HEK293 (cell line): ENCODE data around the gene C6orf136.

Experiments used
- EGR2 ChIP-seq: fragments of 450-650 bp; formaldehyde crosslinking; IDR thresholded peaks from 2 replicates; pipeline ENCODE4 v1.5.1; 2016; ENCODE audit warnings: low read depth, missing biosample characterization, missing genetic modification characterization
- GLI2 ChIP-seq: fragments of 450-650 bp; formaldehyde crosslinking; IDR thresholded peaks from 2 replicates; pipeline ENCODE4; 2017; ENCODE audit warnings: missing biosample characterization, missing genetic modification characterization, low read depth, borderline replicate concordance
- KLF17 ChIP-seq: fragments of 450-650 bp; formaldehyde crosslinking; IDR thresholded peaks from 2 replicates; pipeline ENCODE4 v1.5.1; 2016; ENCODE audit warnings: missing biosample characterization, missing genetic modification characterization
- KLF8 ChIP-seq: fragments of 450-650 bp; formaldehyde crosslinking; IDR thresholded peaks from 2 replicates; pipeline ENCODE4 v1.5.1; 2016; ENCODE audit warnings: missing biosample characterization, missing genetic modification characterization
- MZF1 ChIP-seq: fragments of 450-650 bp; formaldehyde crosslinking; IDR thresholded peaks from 2 replicates; pipeline ENCODE4 v1.5.1; 2017; ENCODE audit warnings: missing biosample characterization, missing genetic modification characterization, borderline replicate concordance
- PRDM10 ChIP-seq: fragments of 450-650 bp; formaldehyde crosslinking; IDR thresholded peaks from 2 replicates; pipeline ENCODE4 v1.5.1; 2016; ENCODE audit warnings: missing biosample characterization, missing genetic modification characterization
- PRDM6 ChIP-seq: fragments of 450-650 bp; formaldehyde crosslinking; IDR thresholded peaks from 2 replicates; pipeline ENCODE4 v1.5.1; 2017; ENCODE audit warnings: missing biosample characterization, missing genetic modification characterization
- YY1 ChIP-seq: fragments of 450-650 bp; formaldehyde crosslinking; IDR thresholded peaks from 2 replicates; pipeline ENCODE4 v1.5.1; 2018; ENCODE audit warnings: missing biosample characterization, missing genetic modification characterization
- ZBTB20 ChIP-seq: fragments of 450-650 bp; formaldehyde crosslinking; IDR thresholded peaks from 2 replicates; pipeline ENCODE4 v1.5.1; 2016; ENCODE audit warnings: missing biosample characterization, missing genetic modification characterization
- ZNF10 ChIP-seq: fragments of 450-650 bp; formaldehyde crosslinking; IDR thresholded peaks from 2 replicates; pipeline ENCODE4 v1.5.1; 2017; ENCODE audit warnings: missing biosample characterization, missing genetic modification characterization
- ZNF146 ChIP-seq: fragments of 450-650 bp; formaldehyde crosslinking; IDR thresholded peaks from 2 replicates; pipeline ENCODE4 v1.5.1; 2016; ENCODE audit warnings: missing biosample characterization, missing genetic modification characterization
- ZNF157 ChIP-seq: fragments of 450-650 bp; formaldehyde crosslinking; IDR thresholded peaks from 2 replicates; pipeline ENCODE4 v1.5.1; 2016; ENCODE audit warnings: missing biosample characterization, missing genetic modification characterization
- ZNF214 ChIP-seq: fragments of 450-650 bp; formaldehyde crosslinking; IDR thresholded peaks from 2 replicates; pipeline ENCODE4 v1.5.1; 2017; ENCODE audit warnings: missing biosample characterization, mild to moderate bottlenecking, missing genetic modification characterization, borderline replicate concordance
- ZNF280D ChIP-seq: fragments of 450-650 bp; formaldehyde crosslinking; IDR thresholded peaks from 2 replicates; pipeline ENCODE4 v1.5.1; 2016; ENCODE audit warnings: missing biosample characterization, missing genetic modification characterization
- ZNF341 ChIP-seq: fragments of 450-650 bp; formaldehyde crosslinking; IDR thresholded peaks from 2 replicates; pipeline ENCODE4; 2016; ENCODE audit warnings: low read depth, missing biosample characterization, missing genetic modification characterization
- ZNF366 ChIP-seq: fragments of 450-650 bp; formaldehyde crosslinking; conservative IDR thresholded peaks from 2 replicates; pipeline ENCODE4 v1.5.1; 2016; ENCODE audit warnings: missing biosample characterization, missing genetic modification characterization
- ZNF433 ChIP-seq: fragments of 450-650 bp; formaldehyde crosslinking; IDR thresholded peaks from 2 replicates; pipeline ENCODE4 v1.5.1; 2016; ENCODE audit warnings: missing biosample characterization, missing genetic modification characterization, low read depth
- ZNF510 ChIP-seq: fragments of 450-650 bp; formaldehyde crosslinking; IDR thresholded peaks from 2 replicates; pipeline ENCODE4 v1.5.1; 2018; ENCODE audit warnings: mild to moderate bottlenecking, missing genetic modification characterization, missing biosample characterization; ENCODE audit not compliant: insufficient replicate concordance
- ZNF621 ChIP-seq: fragments of 450-650 bp; formaldehyde crosslinking; IDR thresholded peaks from 2 replicates; pipeline ENCODE4 v1.5.1; 2017; ENCODE audit warnings: missing biosample characterization, missing genetic modification characterization
- ZNF645 ChIP-seq: fragments of 450-650 bp; formaldehyde crosslinking; IDR thresholded peaks from 2 replicates; pipeline ENCODE4; 2016; ENCODE audit warnings: missing biosample characterization, missing genetic modification characterization
- ZNF843 ChIP-seq: fragments of 450-650 bp; formaldehyde crosslinking; IDR thresholded peaks from 2 replicates; pipeline ENCODE4 v1.5.1; 2016; ENCODE audit warnings: missing biosample characterization, missing genetic modification characterization
- ZSCAN16 ChIP-seq: fragments of 450-650 bp; formaldehyde crosslinking; IDR thresholded peaks from 2 replicates; pipeline ENCODE4 v1.5.1; 2016; ENCODE audit warnings: missing biosample characterization, missing genetic modification characterization
- TF ChIP-seq, protein P1 (sequence below): fragments of 450-650 bp; formaldehyde crosslinking; conservative IDR thresholded peaks from 2 replicates; pipeline ENCODE4 v1.5.1; 2016; ENCODE audit warnings: low read depth, missing biosample characterization, missing genetic modification characterization

C6orf136 gene

GRCh38 chr6:30686009-30686907, 39.3 kb downstream of the C6orf136 start, which contains the start of gene PPP1R18 (continued):
- TF ChIP-seq ZNF366 = peak; percentile 84
- no peak for TF ChIP-seq ZNF280D
- 0 out of 2 replicates have a peak, but pooled peaks have one; percentile 3 for TF ChIP-seq ZNF146 (tag by site-specific recombination)
- no peak for TF ChIP-seq ZNF621 (tag by site-specific recombination)
- no peak for TF ChIP-seq MZF1
- no peak for TF ChIP-seq KLF17 (tag by site-specific recombination)
- TF ChIP-seq ZSCAN16 = no peak
- no peak for TF ChIP-seq ZNF341 (tag by site-specific recombination)
- TF ChIP-seq ZNF10 (tag by site-specific recombination) = no peak
- TF ChIP-seq KLF8 (tag by site-specific recombination) = no peak
- TF ChIP-seq ZNF843 (tag by site-specific recombination) = no peak; the same call in 1 of the 2 replicates
- peak; percentile 53; the same call in 1 of the 2 replicates for TF ChIP-seq ZNF645 (tag by site-specific recombination)
- no peak for TF ChIP-seq PRDM6
- peak; percentile 56 for TF ChIP-seq EGR2 (tag by site-specific recombination)
- TF ChIP-seq ZNF433 (tag by site-specific recombination) = 0 out of 2 replicates have a peak, but pooled peaks have one; percentile 13
- peak; percentile 84 for TF ChIP-seq PRDM10 (tag by site-specific recombination)
- no peak for TF ChIP-seq GLI2
- 0 out of 2 replicates have a peak, but pooled peaks have one; percentile 42 for TF ChIP-seq ZNF157
- TF ChIP-seq ZNF510 (tag by site-specific recombination) = no peak
- TF ChIP-seq YY1 (tag by site-specific recombination) = no peak
- no peak for TF ChIP-seq ZNF214 (tag by site-specific recombination)
- TF ChIP-seq, protein P1, sequence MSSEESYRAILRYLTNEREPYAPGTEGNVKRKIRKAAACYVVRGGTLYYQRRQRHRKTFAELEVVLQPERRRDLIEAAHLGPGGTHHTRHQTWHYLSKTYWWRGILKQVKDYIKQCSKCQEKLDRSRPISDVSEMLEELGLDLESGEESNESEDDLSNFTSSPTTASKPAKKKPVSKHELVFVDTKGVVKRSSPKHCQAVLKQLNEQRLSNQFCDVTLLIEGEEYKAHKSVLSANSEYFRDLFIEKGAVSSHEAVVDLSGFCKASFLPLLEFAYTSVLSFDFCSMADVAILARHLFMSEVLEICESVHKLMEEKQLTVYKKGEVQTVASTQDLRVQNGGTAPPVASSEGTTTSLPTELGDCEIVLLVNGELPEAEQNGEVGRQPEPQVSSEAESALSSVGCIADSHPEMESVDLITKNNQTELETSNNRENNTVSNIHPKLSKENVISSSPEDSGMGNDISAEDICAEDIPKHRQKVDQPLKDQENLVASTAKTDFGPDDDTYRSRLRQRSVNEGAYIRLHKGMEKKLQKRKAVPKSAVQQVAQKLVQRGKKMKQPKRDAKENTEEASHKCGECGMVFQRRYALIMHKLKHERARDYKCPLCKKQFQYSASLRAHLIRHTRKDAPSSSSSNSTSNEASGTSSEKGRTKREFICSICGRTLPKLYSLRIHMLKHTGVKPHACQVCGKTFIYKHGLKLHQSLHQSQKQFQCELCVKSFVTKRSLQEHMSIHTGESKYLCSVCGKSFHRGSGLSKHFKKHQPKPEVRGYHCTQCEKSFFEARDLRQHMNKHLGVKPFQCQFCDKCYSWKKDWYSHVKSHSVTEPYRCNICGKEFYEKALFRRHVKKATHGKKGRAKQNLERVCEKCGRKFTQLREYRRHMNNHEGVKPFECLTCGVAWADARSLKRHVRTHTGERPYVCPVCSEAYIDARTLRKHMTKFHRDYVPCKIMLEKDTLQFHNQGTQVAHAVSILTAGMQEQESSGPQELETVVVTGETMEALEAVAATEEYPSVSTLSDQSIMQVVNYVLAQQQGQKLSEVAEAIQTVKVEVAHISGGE (tag by site-specific recombination) = no peak
- peak; percentile 85 for TF ChIP-seq ZBTB20 (tag by site-specific recombination)
